Iris pigment epithelial cell (primary cell): ENCODE measurements around the gene PRSS38.

Experiments
- DNase-seq: peaks from one replicate; pipeline ENCODE4 v3.0.0-alpha.2; 2011; ENCODE audit warnings: low read depth

Gene PRSS38

GRCh38 chr1:227885648-227886502 lies 70.4 kb downstream of the PRSS38 start:
- DNase-seq, result peak; percentile 64

- no peak for DNase-seq
Observed at GRCh38 chr1:227886503-227886961, 71.1 kb downstream of the PRSS38 start.

- peak; percentile 65 for DNase-seq
Observed at GRCh38 chr1:227886993-227887696, 71.7 kb downstream of the PRSS38 start.

GRCh38 chr1:227887697-227888403 lies 72.4 kb downstream of the PRSS38 start:
- peak; percentile 67 for DNase-seq

GRCh38 chr1:227888404-227889046 lies 73.0 kb downstream of the PRSS38 start:
- no peak for DNase-seq

- peak; percentile 16 for DNase-seq
Observed at GRCh38 chr1:227889047-227889862, 73.8 kb downstream of the PRSS38 start.

GRCh38 chr1:227889863-227890405 lies 74.5 kb downstream of the PRSS38 start:
- DNase-seq, result no peak

GRCh38 chr1:227890451-227891222 lies 75.2 kb downstream of the PRSS38 start:
- DNase-seq, result no peak

- DNase-seq, result no peak
Observed at GRCh38 chr1:227891223-227891954, 75.9 kb downstream of the PRSS38 start.

GRCh38 chr1:227891955-227892488 lies 76.5 kb downstream of the PRSS38 start:
- DNase-seq, result no peak

GRCh38 chr1:227892489-227893299 lies 77.2 kb downstream of the PRSS38 start:
- DNase-seq, result no peak

GRCh38 chr1:227893300-227893948 lies 77.9 kb downstream of the PRSS38 start:
- no peak for DNase-seq

- no peak for DNase-seq
Observed at GRCh38 chr1:227893949-227894721, 78.7 kb downstream of the PRSS38 start.

- DNase-seq, result no peak
Observed at GRCh38 chr1:227894831-227895451, 79.5 kb downstream of the PRSS38 start.
